GM10847 (cell line): ENCODE results near the gene EXOC6.

Source experiments
- POLR2A ChIP-seq: IDR thresholded peaks from 2 replicates; pipeline ENCODE4 v1.6.1; 2011; ENCODE audit not compliant: insufficient read length; ENCODE audit errors: extremely low read depth

Gene EXOC6

DNA sequence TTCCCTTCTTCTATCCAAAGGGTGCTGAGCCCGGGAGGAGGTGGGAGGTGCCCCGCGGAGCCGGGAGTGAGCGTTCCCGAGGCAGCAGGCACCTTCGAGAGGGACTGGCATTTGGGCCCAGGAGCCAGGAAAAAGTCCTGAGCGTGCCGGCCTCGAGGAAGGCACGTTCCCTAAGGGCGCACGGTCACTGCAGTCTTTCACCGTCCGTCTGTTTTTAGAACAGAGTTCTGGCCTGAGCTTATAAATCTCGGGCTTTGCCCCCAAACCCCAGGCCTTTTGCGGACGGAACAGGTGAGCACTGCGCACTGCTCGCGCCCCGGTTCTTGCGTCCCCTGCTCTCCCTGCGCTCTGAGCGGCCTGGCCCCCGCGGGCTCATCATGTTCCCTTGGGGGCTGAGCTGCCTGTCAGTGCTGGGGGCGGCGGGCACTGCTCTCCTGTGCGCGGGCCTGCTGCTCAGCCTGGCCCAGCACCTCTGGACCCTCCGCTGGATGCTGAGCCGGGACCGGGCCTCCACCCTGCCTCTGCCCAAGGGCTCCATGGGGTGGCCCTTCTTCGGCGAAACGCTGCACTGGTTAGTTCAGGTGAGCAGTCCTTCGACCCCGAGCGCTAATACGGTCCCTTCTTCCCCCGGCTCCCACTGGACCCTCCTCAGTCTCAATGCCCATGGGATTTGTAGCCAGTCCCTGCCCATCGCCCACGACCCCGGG lies 212.7 kb downstream of the EXOC6 start:
- no peak for TF ChIP-seq POLR2A

DNA sequence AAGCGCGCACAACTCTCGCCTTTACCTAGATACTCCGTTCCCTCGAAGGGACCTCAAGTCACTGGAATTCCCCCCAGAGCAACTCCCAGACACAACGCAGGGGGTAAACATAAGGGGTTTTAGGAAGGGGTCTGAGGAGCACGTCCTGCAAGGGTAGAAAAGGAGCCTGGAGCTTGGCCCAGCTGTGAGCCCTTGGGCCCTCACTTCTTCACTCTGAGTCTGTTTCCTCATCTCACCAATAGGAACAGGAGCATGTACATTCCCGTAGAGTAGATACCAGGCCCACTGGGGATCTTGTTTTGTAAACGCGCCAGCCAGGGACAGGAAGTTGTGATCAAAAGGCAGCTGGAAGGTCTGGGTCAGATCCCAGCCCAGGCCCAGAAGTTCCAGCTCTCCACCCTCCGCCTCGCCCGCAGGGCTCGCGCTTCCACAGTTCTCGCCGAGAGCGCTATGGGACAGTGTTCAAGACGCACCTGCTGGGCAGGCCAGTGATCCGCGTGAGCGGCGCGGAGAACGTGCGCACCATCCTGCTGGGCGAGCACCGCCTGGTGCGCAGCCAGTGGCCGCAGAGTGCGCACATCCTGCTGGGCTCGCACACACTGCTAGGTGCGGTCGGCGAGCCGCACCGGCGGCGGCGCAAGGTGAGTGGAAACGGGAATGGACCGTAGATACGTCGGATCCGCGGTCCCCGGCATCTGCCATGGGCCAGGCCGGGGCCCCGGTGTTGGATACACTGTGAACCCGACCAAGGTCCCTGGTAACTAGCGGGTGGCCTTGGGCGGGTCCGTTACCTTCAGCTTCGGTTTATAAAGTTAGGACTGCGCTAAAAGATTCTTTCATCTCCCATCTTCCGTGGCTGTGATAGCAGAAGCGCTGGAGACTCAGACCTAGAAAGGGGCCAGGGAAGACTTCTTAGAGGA lies 213.5 kb downstream of the EXOC6 start:
- no peak for TF ChIP-seq POLR2A

DNA sequence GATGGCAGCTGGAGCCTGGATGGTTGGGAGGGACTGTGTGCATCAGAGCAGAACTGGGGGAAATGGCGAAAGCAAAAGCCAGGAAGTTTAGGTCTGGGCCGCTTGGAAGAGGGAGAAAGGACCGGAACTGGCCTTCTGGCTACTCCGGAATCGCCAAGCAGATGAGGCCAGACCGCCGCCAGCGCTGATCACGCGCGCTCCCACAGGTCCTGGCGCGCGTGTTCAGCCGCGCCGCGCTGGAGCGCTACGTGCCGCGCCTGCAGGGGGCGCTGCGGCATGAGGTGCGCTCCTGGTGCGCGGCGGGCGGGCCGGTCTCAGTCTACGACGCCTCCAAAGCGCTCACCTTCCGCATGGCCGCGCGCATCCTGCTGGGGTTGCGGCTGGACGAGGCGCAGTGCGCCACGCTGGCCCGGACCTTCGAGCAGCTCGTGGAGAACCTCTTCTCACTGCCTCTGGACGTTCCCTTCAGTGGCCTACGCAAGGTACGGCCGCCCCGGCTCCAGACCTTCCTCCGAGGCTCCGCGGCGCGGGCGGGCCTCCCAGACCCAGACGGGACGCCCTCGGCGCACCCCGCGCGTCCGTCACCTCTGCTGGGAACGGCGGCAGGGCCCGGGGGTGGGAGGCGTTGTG lies 214.3 kb downstream of the EXOC6 start:
- no peak for TF ChIP-seq POLR2A

DNA sequence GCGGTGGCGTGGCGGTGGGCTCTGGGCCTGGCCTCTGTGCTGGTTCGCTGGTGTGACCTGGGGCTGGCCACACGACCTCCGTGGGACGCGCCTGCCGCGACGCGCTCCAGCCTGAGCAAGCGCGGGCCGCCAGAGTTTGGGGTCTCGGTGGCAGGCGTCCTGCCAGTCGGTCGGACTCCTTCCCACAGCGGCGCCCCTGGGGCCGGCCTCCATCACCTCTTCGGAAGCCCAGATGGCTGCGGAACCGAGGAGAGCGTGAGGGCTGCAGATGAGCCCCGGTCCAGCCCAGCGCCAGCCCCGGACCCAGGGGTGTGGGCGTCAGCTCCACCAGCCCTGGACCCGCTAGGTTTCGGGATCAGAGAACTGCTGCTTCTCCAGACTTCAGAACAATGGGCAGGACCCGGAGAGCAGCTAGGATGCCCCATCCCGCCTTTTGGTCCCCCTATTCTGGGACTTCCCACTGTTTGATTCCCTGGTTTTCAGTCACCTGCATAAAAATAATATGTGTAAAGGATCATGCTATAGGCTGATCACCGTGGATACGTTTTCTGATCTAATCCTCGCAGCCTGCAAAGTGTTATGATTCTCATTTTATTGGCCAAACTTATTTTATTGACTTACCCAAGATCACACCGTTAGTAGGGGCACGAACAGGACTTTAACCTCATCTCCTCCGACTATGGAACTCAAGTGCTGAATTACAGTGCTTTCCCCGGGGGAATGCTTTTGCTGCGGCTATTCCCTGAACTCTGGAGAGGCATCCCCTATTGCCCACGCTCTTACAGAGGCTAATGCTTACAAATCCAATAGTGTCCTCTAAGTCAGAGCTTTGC lies 215.0 kb downstream of the EXOC6 start:
- TF ChIP-seq POLR2A, result no peak

DNA sequence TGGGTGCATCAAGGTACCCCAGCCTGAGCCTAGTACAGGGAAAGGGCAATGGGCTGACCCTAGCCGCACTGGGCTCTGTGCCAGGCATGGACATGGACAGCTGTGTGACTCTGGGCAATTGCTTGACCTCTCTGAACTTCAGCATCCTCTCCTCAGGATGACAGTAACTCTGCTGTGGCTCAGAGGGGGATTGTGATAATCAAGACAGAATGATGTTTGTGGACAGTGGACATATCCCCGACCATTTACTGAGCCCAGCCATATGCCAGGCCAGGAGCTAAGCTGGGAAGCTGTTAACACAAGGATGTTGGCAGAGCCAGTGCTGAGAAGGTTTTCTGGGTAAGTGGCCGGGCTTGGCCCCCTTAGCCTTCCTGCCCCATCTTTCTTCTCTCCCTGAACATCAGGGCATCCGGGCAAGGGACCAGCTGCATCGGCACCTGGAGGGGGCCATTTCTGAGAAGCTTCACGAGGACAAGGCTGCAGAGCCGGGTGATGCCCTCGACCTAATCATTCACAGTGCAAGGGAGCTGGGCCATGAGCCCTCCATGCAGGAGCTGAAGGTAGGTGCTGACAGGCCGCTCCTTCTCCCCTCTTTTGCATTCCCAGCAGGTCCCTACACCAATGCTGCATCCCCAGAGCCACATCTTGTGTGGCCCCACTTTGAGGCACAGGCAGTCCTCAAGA lies 215.8 kb downstream of the EXOC6 start:
- no peak for TF ChIP-seq POLR2A

DNA sequence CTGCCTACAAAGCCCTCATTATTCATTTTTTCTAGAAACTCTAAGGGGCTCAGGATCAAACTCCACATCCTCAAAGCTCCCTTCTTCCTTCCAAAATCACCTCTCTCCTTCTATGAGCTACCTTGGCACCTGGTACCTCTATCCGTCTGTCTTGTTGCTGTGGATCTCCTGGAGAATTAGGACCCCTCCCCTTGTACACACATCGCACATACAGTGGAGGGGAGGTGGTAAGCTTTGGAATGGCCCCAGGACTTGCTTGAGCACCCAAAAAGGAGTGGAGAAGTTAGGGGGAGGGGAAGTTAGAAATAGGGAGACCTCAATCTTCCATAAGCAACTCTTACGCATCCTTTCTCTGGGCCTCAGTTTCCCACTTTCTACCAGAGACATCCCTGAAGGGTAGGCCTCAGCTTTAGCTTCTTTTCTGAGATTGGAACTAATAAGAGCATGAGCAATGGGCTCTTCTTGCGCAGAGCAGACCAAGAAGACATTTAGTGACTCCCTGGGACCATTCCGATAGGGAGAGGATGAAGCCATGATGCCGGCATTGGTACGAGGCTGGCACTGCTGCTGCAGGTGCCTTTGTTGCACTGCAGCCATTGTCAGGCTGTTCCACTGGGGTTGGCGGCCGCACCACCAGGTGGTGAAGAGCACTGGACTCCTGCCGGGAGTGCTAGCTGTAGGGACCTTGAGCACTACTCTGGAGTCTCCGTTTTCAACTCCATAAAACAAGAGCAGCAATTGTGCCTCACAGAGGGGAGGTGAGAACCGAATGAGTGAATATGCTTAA lies 216.7 kb downstream of the EXOC6 start:
- no peak for TF ChIP-seq POLR2A

DNA sequence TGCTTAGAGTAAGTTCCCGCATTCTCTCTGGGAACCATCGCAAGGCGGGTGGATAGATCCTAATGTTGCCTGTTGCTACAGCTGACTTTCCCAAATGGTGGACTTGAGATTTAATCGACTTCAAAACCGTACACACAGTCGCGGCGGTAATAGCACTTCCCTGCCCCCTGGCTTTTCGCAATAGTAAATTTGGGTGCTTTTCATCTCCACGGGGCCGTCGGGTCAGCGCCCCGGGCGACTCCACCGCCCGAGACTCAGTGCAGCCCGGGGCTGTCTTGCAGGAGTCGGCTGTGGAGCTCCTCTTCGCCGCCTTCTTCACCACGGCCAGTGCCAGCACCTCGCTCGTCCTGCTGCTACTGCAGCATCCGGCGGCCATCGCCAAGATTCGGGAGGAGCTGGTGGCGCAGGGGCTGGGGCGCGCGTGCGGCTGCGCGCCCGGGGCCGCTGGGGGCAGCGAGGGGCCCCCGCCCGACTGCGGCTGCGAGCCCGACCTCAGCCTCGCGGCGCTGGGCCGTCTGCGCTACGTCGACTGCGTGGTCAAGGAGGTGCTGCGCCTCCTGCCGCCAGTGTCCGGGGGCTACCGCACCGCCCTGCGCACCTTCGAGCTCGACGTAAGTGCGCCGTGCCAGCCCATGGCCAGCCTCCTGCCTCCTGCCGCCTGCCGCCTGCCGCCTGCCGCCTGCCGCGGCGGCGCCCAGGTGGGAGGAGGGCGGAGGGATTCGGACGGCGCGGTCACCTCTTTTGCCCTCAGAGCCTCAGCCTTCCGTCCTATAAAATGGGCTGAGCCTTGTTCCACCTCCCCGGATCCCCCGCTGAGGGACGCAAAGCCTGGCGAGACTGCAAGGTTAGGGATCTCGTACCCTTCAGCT lies 217.6 kb downstream of the EXOC6 start:
- TF ChIP-seq POLR2A, result no peak

DNA sequence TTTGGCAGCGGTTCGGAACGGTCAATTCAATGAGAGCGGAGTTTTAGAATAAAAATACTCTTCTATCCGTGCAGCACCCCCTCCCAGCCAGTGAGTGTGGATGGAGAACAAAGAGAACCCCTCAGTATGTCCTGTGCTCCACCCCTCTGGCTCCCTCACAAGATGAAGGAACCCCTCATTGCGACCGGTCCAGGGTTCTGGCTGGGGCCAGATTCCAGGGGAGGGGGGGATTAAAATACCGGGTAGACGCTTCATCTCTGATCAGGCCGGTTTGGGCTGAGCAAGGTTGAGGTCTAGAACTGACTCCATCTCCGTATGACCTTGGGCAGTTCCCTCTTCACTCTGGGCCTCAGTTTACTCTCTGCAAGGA lies 218.2 kb downstream of the EXOC6 start:
- TF ChIP-seq POLR2A, result no peak

DNA sequence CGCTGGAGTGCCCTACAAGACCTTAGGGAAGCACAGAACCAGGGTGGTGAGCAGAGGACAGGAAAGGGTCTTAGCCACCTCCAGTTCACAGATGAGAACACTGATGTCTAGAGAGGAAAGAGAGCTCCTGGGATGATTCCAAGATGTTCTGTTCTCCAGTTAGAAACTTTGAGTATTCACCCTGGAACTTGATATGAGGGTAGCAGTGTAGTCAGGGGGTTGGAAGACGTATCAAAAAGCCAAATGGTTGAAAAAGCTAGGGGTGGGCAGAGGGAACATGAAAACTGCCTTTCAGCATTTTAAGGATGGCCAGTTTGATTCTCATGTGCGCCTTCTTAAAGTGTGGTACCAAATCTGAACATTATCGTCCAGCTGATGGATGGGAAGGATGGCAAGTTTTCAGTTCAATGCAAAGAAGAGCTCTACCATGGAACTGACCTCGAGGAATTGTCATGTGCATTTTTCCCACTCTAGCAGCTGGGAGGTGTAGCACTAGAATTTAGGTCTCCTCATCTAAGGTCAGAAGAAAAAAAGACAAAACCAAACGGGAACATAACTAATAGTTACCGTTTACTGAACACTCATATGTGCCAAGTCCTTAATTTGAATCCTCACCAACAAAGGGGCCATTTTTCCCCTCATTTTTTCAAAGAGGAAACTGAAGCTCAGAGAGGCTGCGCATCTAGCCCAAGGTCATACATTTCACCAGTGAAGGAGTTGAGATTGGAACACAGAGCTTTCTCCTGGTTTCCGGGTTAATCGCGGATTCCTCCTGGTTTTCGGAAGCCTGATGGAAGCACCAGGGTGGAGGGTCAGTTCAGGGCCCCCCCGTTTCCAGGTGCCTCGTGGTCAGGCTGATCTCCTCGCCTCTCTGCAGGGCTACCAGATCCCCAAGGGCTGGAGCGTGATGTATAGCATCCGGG lies 219.4 kb downstream of the EXOC6 start:
- no peak for TF ChIP-seq POLR2A

DNA sequence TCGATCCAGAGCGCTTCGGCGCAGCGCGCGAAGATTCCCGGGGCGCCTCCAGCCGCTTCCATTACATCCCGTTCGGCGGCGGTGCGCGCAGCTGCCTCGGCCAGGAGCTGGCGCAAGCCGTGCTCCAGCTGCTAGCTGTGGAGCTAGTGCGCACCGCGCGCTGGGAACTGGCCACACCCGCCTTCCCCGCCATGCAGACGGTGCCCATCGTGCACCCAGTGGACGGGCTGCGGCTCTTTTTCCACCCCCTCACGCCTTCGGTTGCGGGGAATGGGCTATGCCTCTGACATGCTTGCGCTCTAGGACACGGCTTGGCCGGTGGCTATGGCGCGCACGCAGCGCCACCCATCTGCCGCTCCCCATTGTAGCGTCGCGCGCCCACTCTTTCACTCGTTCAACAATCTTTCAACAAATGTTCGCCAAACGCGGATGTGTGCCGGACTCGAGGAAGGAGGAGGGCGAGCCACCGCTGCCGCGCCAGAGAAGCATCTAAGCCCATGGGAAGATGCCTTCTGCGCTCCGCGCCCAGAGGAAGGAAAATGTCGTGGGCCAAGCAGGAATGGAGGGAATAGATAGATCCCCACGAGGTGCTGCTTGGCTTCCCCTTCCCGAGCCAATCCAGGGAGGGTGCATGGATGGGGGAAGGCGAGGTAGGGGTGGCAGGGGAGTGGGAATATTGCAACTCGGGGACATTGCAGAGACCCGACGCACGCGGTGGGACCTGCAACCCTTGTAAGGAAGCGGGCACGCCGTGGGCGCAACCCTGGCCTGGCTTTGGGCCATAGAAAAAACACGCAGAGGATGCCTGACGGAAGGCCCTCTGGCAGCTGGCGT lies 220.3 kb downstream of the EXOC6 start:
- no peak for TF ChIP-seq POLR2A

DNA sequence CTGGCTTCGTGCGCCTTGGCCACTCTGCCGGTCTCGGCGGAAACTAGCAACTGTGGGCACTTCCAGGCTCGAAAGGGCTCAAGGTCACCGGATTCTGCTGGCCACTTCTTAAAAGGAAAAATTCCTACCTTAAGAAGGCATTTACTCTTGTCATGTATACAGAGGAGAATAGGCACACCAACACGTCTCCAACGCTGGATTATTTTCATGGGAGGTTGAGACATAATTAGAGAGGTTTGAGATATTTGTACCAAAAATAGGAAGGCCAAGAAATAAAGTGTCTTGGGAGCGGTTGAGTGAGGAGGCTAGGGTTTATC lies 220.9 kb downstream of the EXOC6 start:
- TF ChIP-seq POLR2A, result no peak
